NCI-H187 treated with DMSO at 0.1 percent for 48 hours (cell line): ENCODE measurements around the gene TBPL2.
"Not testable (repeated sequence)": the region's sequence is repeated elsewhere in the genome, so short reads cannot be mapped to it uniquely, and the experiment has no call there.

Experiments
- DNase-seq: peaks from one replicate; lab custom pipeline; 2025; lab: John Stamatoyannopoulos, UW

Gene TBPL2

DNA sequence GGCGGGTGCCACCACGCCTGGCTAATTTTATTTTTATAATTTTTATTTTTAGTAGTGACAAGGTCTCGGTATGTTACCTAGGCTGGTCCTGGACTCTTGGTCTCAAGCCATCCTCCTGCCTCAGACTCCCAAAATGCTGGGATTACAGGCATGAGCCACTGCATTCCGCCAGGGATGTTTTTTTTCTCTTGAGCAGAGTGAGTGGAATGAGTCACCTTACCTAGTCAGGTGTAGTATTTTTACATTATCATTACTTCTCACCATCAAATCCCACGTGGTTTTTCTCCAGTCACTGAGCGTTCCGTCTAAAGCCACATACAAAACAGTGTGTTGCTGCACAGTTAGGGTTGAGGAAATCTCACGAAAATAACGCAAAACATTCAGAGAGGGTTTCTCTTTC, 870 bp upstream of the TBPL2 start:
- DNase-seq = no peak

GRCh38 chr14:55438066-55438683, 2.2 kb downstream of the TBPL2 start:
- DNase-seq = peak; percentile 40

DNA sequence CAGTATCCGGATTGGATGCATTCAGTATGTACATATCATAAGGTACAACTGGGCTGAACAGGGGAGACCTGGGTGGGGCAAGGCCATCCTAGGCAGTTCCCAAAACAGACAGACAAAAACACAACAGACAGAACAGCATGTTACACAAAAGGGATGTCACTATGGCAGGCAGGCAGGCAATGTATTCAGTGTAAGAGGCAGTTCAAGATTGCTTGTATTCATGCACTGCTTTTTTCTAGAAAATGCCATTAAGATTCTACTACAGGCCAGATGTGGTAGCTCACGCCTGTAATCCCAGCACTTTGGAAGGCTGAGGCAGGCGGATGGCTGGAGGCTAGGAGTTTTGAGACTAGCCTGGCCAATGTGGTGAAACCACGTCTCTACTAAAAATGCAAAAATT, 3.5 kb downstream of the TBPL2 start:
- no peak for DNase-seq

DNA sequence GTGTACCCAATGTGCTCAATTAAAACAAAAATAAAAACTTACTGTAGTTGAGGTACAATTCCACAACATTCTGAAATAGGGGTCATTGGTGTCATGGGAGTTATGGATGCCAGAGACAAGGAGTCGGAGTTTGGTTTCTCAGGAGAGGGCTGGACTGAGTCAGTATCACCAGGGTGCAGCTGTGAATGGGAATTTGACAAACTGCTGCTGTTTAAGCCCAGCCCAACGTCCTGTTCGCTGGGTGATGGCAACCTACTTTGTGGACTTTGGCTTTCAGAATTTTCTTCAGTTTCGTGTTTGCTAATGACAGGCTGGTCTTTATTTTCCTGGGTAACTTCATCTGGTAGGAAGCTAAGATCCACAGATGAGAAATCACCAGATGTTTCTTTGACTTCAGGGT, 3.9 kb downstream of the TBPL2 start:
- no peak for DNase-seq

DNA sequence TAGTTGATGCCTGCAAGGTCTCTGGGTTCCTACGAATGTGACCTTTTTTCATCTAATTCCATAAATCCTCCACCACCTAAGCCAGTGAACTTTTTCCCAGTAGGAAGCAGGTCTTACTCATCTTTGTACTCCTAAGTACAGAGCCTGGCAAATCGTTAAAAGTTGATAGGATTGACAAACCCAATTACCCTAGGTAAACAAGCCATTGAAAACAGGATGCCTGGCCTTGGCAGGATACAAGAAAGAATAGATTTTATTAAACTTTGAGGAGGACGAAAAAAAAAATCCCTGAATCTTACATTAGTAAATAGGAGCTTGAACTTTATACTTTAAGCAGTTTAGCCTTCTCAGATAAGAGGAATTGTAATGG, 5.6 kb downstream of the TBPL2 start:
- DNase-seq = no peak

GRCh38 chr14:55433880-55434804, 6.3 kb downstream of the TBPL2 start:
- DNase-seq = no peak

DNA sequence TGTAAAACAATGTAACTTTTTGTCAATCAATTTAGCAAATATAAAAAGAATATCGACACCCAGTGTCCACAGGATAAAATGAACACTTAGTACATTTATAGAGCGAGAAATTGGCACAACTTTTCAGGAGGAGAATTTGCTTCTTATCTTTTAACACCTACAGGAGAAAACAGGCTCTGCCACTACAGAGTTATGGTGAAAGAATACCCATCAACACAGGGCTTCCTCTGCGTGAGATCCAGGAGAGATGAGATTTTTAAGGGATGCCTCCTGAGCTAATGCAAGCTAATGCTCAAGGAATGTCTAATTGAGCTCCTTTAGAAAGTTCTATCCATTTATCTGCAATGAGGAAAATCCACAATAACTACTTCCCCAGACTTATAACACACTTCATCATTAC, 7.8 kb downstream of the TBPL2 start:
- no peak for DNase-seq

DNA sequence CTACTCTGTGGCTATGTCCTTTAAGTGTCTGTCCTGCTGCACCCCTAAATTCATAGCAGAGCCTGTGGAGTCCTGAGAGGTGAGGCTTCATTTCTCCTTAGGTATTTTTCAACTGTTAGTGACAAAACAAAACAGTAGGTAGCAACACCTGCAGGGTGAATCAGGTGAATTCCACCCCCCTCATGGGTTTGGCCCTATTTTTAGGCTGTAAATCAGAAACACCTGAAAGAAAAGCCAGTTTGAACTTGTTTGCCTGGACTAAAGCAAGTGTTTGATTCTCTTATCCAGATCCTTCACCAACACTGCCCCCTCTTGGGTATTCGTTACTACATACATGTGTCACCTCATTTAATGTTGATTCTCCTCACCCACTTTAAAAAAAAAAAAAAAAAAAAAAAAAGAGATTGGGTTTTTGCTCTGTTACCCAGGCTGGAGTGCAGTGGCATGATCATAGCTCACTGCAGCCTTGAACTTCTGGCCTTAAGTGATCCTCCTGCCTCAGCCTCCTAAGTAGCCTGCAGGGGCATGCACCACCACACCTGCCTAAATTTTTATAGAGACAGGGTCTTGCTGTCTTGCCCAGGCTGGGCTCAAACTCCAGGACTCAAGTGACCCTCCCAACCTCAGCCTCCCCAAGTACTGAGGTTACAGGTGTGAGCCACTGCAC, 10.3 kb downstream of the TBPL2 start:
- peak; percentile 38 for DNase-seq

GRCh38 chr14:55427439-55427838, 13.0 kb downstream of the TBPL2 start:
- no peak for DNase-seq

- no peak for DNase-seq
Measured at GRCh38 chr14:55426891-55427290, 13.5 kb downstream of the TBPL2 start.

DNA sequence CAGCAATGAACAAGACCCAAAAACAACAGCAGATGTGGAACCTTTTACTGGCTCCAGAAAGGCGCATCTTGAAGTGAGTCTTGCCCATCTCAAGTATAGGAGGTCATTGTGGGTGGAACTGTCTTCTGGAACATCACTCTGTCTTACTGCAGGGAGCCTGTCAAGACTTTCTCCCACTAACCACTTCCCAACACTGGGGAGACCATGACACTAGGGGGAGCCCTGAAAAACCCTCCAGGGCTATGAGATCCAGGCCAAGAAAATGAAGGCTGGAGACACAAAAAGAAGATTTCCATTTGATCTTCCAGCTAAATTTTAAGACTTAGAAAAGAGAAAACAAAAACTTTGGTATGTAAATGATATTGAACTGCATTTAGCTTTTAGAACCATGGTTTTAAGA, 15.3 kb downstream of the TBPL2 start:
- DNase-seq = no peak

DNA sequence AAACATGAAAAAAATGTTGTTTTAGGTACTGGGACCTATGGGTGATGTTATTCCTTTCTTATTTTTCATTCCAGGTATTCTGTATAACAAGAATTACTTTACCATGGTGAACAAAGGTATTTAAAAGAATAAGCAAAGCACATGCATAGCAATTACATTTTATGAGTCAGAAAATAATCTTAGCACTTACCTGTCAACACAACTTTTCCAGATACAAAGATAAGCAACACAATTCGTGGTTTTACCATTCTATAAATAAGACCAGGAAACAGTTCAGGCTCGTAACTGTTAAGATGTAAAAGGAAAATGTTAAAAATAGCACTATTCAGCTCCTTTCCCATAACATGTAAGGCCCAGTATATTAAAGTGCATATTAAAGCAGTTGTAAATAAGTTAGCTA, 16.4 kb downstream of the TBPL2 start:
- no peak for DNase-seq

DNA sequence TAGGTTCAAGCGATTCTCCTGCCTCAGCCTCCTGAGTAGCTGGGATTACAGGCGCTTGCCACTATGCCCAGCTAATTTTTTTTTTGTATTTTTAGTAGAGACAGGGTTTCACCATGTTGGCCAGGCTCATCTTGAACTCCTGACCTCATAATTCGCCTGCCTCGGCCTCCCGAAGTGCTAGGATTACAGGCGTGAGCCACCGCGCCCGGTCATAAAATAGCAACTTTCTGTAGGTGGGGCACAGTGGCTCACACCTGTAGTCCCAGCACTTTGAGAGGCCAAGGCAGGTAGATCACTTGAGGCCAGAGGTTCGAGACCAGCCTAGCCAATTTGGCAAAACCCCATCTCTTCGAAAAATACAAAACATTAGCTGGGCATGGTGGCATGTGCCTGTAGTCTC, 18.1 kb downstream of the TBPL2 start:
- DNase-seq = not testable (repeated sequence)

- DNase-seq = no peak
Measured at GRCh38 chr14:55419663-55420062, 20.8 kb downstream of the TBPL2 start.

DNA sequence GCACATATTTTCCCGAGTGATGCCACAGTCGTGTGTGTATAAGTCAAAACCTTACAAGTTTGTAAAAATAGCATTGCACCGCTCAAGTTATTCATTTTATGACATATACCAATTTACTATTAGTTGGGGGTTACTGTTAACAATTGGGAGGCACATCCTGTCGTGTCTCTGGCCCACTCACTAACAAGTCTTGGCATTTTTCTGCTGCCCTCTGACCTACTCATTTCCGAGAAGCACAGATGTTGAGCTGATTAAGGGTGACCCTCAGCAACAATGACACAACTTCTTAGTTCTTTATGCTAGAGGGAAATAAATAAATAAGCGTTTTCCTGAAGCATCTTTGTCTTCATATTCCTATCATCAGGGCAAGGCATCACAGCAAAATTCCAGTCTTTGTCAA, 22.0 kb downstream of the TBPL2 start:
- DNase-seq = no peak

GRCh38 chr14:55417955-55418354, 22.5 kb downstream of the TBPL2 start:
- no peak for DNase-seq

- no peak for DNase-seq
Measured at GRCh38 chr14:55416866-55417265, 23.6 kb downstream of the TBPL2 start.

DNA sequence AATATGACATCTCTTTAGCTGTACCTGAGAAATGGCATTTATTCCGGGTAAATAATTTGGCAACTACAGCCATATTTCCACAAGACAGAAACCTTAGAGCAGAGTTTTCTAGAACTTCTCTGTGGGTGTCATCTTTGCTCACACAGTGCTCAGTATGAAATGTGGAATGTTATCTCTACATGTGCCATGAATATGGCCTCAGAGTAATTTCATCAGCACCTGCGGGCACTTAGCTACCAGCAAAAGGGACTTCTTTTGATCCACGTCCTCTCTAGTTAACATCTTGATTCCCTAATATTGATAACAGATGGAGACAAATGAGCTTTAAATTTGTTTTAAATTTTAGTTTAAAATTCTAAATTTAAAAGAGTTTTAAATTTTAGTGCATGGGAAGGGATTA, 25.9 kb downstream of the TBPL2 start:
- no peak for DNase-seq

DNA sequence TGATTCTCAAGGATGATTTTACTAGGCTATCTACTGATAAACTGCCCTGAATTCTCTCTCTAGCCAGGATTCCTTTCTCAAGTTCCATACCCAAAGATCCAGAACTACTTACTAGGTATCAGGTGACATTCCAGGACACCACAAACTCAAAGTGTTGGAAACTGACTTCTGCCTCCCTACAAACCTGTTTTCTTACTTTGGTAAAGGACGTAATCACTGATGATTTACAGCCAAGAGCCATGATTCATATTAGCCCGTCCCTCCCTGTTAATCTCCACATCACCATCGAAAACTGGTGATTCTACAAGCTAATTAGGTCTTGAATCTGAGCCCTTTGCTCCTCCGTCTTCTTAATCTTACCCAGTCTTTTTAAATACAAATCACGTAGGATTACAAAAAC, 27.7 kb downstream of the TBPL2 start:
- DNase-seq = no peak

GRCh38 chr14:55411426-55412389, 28.7 kb downstream of the TBPL2 start, which contains the start of gene ATG14:
TSS of gene ATG14 (minus strand) at chr14:55411830. CDS start at chr14:55411822, 8 bp downstream.
- DNase-seq = peak; percentile 76

- DNase-seq = no peak
Measured at GRCh38 chr14:55410876-55411275, 29.5 kb downstream of the TBPL2 start.
